ENCODE data around the gene MTG2.

The MTG2 gene

GRCh38 chr20:62220666-62221568 is 38.1 kb downstream of the MTG2 start:
- H3K4me3 ChIP-seq (replicated peaks; ENCODE audit: low read depth, low read length), result no peak overlapping the region
- TF ChIP-seq CTCF (IDR thresholded peaks at IDR 0.05; ENCODE audit: low read length, missing control alignments), result no peak
- no peak for DNase-seq (ENCODE audit: low read depth)

GRCh38 chr20:62222266-62222850 is 39.5 kb downstream of the MTG2 start:
- no peak for DNase-seq (ENCODE audit: low read depth)
- TF ChIP-seq CTCF (IDR thresholded peaks at IDR 0.05; ENCODE audit: low read length, missing control alignments), result no peak
- H3K4me3 ChIP-seq (replicated peaks; ENCODE audit: low read depth, low read length), result no peak overlapping the region

GRCh38 chr20:62222972-62223371 is 40.1 kb downstream of the MTG2 start:
- DNase-seq (ENCODE audit: low read depth), result no peak
- TF ChIP-seq CTCF (IDR thresholded peaks at IDR 0.05; ENCODE audit: low read length, missing control alignments), result no peak
- no peak overlapping the region for H3K4me3 ChIP-seq (replicated peaks; ENCODE audit: low read depth, low read length)

GRCh38 chr20:62223571-62223970 is 40.7 kb downstream of the MTG2 start:
- TF ChIP-seq CTCF (IDR thresholded peaks at IDR 0.05; ENCODE audit: low read length, missing control alignments), result no peak
- H3K4me3 ChIP-seq (replicated peaks; ENCODE audit: low read depth, low read length), result no peak overlapping the region

GRCh38 chr20:62224113-62224855 is 41.5 kb downstream of the MTG2 start:
- TF ChIP-seq CTCF (IDR thresholded peaks at IDR 0.05; ENCODE audit: low read length, missing control alignments), result no peak
- H3K4me3 ChIP-seq (replicated peaks; ENCODE audit: low read depth, low read length), result no peak overlapping the region
- no peak for DNase-seq (ENCODE audit: low read depth)

More at GRCh38 chr20:62223571-62223970, 40.7 kb downstream of the MTG2 start:
- no peak for DNase-seq (ENCODE audit: low read depth)

GRCh38 chr20:62225026-62225425 is 42.2 kb downstream of the MTG2 start:
- no peak overlapping the region for H3K4me3 ChIP-seq (replicated peaks; ENCODE audit: low read depth, low read length)
- DNase-seq (ENCODE audit: low read depth), result no peak
- no peak for TF ChIP-seq CTCF (IDR thresholded peaks at IDR 0.05; ENCODE audit: low read length, missing control alignments)
